K562 (cell line): ENCODE results near the gene HNRNPA2B1. TPM values are rescaled to one million over a fixed set of nuclear protein-coding genes. Genes with fewer than 3 reads are reported as not detected.

ENCODE experiments used
- ATF1 ChIP-seq, 2 experiments: fragments of 450-650 bp in 1 of 2; IDR thresholded peaks; 2 replicates each; pipeline ENCODE4 v1.6.1; 2016; ENCODE audit warnings: missing compliant biosample characterization in 1 of 2, missing genetic modification characterization in 1 of 2
- FIP1L1 ChIP-seq: fragments of 200-400 bp; formaldehyde crosslinking; IDR thresholded peaks from 2 replicates; pipeline ENCODE4 v1.6.1; 2018; ENCODE audit warnings: mild to moderate bottlenecking, low read depth, low read length; ENCODE audit not compliant: poor library complexity, severe bottlenecking
- GATAD2A ChIP-seq: fragments of 450-650 bp; IDR thresholded peaks from 2 replicates; pipeline ENCODE4 v1.6.1; 2017
- GTF2F1 ChIP-seq: IDR thresholded peaks from 2 replicates; pipeline ENCODE4 v1.6.1; 2011; ENCODE audit warnings: low read depth, low read length, improper control_type of control experiment
- KAT2B ChIP-seq: IDR thresholded peaks from one replicate; pipeline ENCODE4 v1.6.1; 2012; ENCODE audit warnings: low read depth, mild to moderate bottlenecking, control low read depth, inconsistent platforms, low read length, moderate library complexity
- MTA1 ChIP-seq: fragments of 450-650 bp; IDR thresholded peaks from 2 replicates; pipeline ENCODE4 v1.6.1; 2017; ENCODE audit warnings: borderline replicate concordance
- MXD1 ChIP-seq: fragments of 250-450 bp; sonication (Bioruptor Pico); IDR thresholded peaks from 2 replicates; pipeline ENCODE4 v1.8.0; 2021; ENCODE audit warnings: borderline replicate concordance, mild to moderate bottlenecking, moderate library complexity; ENCODE audit not compliant: poor library complexity, severe bottlenecking
- NFE2L1 ChIP-seq: fragments of 450-650 bp; IDR thresholded peaks from 2 replicates; pipeline ENCODE4 v1.6.1; 2016; ENCODE audit warnings: missing genetic modification characterization, low read depth, mild to moderate bottlenecking, missing compliant biosample characterization, moderate library complexity, borderline replicate concordance
- PTRF ChIP-seq: fragments of 450-650 bp; IDR thresholded peaks from 2 replicates; pipeline ENCODE4 v1.6.1; 2016; ENCODE audit warnings: mild to moderate bottlenecking, missing genetic modification characterization, missing compliant biosample characterization
- RAD21 ChIP-seq, 2 experiments: fragments of 250-450 bp in 1 of 2; fragments of 450-650 bp in 1 of 2; sonication (Bioruptor Pico) in 1 of 2; formaldehyde crosslinking in 1 of 2; IDR thresholded peaks in 1 of 2; conservative IDR thresholded peaks in 1 of 2; 2 replicates each; pipeline versions ENCODE4 v1.4.0 to v1.8.0; 2020 to 2022; ENCODE audit warnings: mild to moderate bottlenecking in 2 of 2, moderate library complexity in 1 of 2
- SIN3B ChIP-seq: fragments of 450-650 bp; IDR thresholded peaks from 2 replicates; pipeline ENCODE4 v1.6.1; 2017; ENCODE audit warnings: low read depth, mild to moderate bottlenecking, moderate library complexity
- SMAD1 ChIP-seq: fragments of 150-350 bp; IDR thresholded peaks from 2 replicates; pipeline ENCODE4 v1.6.1; 2014; ENCODE audit warnings: low read length, low read depth; ENCODE audit not compliant: partially characterized antibody
- TAF9B ChIP-seq: fragments of 450-650 bp; IDR thresholded peaks from 2 replicates; pipeline ENCODE4 v1.6.1; 2018; ENCODE audit warnings: mild to moderate bottlenecking; ENCODE audit not compliant: partially characterized antibody
- TAL1 ChIP-seq: fragments of 450-650 bp; IDR thresholded peaks from 2 replicates; pipeline ENCODE4 v1.6.1; 2016; ENCODE audit warnings: mild to moderate bottlenecking
- ZNF124 ChIP-seq: sonication (generic); formaldehyde crosslinking; IDR thresholded peaks from 2 replicates; pipeline ENCODE4 v1.8.1; 2022; ENCODE audit warnings: missing genetic modification reagents
- ZNF280B ChIP-seq: fragments of 250-450 bp; sonication (Bioruptor Pico); IDR thresholded peaks from 2 replicates; pipeline ENCODE4 v1.5.1; 2021; ENCODE audit warnings: mild to moderate bottlenecking
- ZNF586 ChIP-seq: fragments of 450-650 bp; formaldehyde crosslinking; conservative IDR thresholded peaks from 2 replicates; pipeline ENCODE4 v1.4.0; 2020; ENCODE audit warnings: mild to moderate bottlenecking, moderate library complexity
- polyA plus RNA-seq, 8 experiments: library from polyadenylated mRNA; depleted of rRNA in 4 of 8; stranded (reverse) in 5 of 8; unstranded in 3 of 8; fragments of >200 nt; fragmentation: Nextera tagmentation in 2 of 8; fragmentation: Illumina TruSeq in 1 of 8; extraction: Ambion mirVana in 2 of 8; extraction: Trizol in 1 of 8; gene quantifications; 2 replicates each; pipeline versions ENCODE4 v1.2.1 to v1.2.3, GENCODE V29; 2011 to 2014; ENCODE audit warnings: inconsistent platforms in 1 of 8, missing spikeins in 1 of 8
- total RNA-seq, 7 experiments: library from RNA; depleted of rRNA in 6 of 7; stranded (reverse); fragments of >200 nt in 6 of 7; fragmentation: Illumina TruSeq in 2 of 7; extraction: Trizol in 2 of 7; gene quantifications; 2 replicates each; pipeline versions ENCODE4 v1.2.1 to v1.2.3, GENCODE V29; 2011 to 2021; ENCODE audit warnings: low replicate concordance in 1 of 7
- TF ChIP-seq, protein P1 (sequence below): sonication (generic); formaldehyde crosslinking; IDR thresholded peaks from 2 replicates; pipeline ENCODE4 v1.8.0; 2022; ENCODE audit warnings: mild to moderate bottlenecking, missing genetic modification reagents
- TF ChIP-seq, protein P2 (sequence below): sonication (generic); formaldehyde crosslinking; IDR thresholded peaks from 2 replicates; pipeline ENCODE4 v1.8.0; 2022; ENCODE audit warnings: missing genetic modification reagents, mild to moderate bottlenecking, borderline replicate concordance
- TF ChIP-seq, protein P3 (sequence below), 2 experiments: fragments of 450-650 bp; conservative IDR thresholded peaks; 2 replicates each; pipeline ENCODE4 v1.6.1; 2017; ENCODE audit warnings: mild to moderate bottlenecking in 2 of 2, moderate library complexity in 2 of 2

Gene HNRNPA2B1
- total and polyA plus RNA-seq, 9 of the 15 experiments (the other 6 are each of a cell fraction or from before 2014, with no cell fraction given) = 630 to 1,989 (median 865) TPM

DNA sequence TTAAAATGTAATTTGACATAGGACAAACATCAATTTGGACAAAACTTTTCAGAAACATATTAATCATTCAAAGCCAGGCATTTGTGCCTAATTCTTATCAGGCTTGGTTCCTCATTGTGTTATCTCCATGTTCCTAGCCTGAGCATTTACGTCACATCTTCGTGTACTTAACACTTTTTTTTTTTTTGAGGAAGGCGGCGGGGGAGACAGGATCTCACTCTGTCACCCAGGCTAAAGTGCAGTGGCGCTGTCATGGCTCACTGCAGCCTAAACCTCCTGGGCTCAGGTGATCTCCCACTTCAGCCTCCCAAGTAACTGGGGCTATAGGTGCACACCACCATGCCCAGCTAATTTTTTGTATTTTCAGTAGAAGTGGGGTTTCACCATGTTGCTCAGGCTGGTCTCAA, 19.8 kb downstream of the HNRNPA2B1 start (continued):
- TF ChIP-seq KAT2B (no peak), MTA1 (peak; percentile 67; the same call in 1 of the 2 replicates), RAD21 (CRISPR knock-in tag; conservative IDR thresholded peaks at IDR 0.05 in 1 of 2, IDR thresholded peaks at IDR 0.05 in 1 of 2) (no peak), SMAD1 (no peak), FIP1L1 (no peak), GATAD2A (no peak), ZNF124 (CRISPR knock-in tag) (no peak), ATF1 (CRISPR knock-in tag; IDR thresholded peaks at IDR 0.05) (no peak), ATF1 (tag; IDR thresholded peaks at IDR 0.05) (peak; percentile 96), PTRF (no peak), TAF9B (no peak), ZNF586 (no peak), NFE2L1 (no peak), ZNF280B (CRISPR knock-in tag) (no peak), MXD1 (CRISPR knock-in tag) (no peak), TAL1 (peak; percentile 80), GTF2F1 (no peak), SIN3B (no peak)
- TF ChIP-seq, protein P1, sequence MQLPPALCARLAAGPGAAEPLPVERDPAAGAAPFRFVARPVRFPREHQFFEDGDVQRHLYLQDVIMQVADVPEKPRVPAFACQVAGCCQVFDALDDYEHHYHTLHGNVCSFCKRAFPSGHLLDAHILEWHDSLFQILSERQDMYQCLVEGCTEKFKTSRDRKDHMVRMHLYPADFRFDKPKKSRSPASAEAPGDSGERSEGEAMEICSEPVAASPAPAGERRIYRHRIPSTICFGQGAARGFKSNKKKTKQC (CRISPR knock-in tag) = no peak
- TF ChIP-seq, protein P2, sequence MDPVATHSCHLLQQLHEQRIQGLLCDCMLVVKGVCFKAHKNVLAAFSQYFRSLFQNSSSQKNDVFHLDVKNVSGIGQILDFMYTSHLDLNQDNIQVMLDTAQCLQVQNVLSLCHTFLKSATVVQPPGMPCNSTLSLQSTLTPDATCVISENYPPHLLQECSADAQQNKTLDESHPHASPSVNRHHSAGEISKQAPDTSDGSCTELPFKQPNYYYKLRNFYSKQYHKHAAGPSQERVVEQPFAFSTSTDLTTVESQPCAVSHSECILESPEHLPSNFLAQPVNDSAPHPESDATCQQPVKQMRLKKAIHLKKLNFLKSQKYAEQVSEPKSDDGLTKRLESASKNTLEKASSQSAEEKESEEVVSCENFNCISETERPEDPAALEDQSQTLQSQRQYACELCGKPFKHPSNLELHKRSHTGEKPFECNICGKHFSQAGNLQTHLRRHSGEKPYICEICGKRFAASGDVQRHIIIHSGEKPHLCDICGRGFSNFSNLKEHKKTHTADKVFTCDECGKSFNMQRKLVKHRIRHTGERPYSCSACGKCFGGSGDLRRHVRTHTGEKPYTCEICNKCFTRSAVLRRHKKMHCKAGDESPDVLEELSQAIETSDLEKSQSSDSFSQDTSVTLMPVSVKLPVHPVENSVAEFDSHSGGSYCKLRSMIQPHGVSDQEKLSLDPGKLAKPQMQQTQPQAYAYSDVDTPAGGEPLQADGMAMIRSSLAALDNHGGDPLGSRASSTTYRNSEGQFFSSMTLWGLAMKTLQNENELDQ (CRISPR knock-in tag) = no peak
- TF ChIP-seq, protein P3, sequence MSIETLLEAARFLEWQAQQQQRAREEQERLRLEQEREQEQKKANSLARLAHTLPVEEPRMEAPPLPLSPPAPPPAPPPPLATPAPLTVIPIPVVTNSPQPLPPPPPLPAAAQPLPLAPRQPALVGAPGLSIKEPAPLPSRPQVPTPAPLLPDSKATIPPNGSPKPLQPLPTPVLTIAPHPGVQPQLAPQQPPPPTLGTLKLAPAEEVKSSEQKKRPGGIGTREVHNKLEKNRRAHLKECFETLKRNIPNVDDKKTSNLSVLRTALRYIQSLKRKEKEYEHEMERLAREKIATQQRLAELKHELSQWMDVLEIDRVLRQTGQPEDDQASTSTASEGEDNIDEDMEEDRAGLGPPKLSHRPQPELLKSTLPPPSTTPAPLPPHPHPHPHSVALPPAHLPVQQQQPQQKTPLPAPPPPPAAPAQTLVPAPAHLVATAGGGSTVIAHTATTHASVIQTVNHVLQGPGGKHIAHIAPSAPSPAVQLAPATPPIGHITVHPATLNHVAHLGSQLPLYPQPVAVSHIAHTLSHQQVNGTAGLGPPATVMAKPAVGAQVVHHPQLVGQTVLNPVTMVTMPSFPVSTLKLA (conservative IDR thresholded peaks at IDR 0.05) = 0 out of 4 replicates have a peak, but pooled peaks of 1 of the 2 experiments have one; percentile 42
